ENCODE data around the gene RBP4.

RBP4 gene

DNA sequence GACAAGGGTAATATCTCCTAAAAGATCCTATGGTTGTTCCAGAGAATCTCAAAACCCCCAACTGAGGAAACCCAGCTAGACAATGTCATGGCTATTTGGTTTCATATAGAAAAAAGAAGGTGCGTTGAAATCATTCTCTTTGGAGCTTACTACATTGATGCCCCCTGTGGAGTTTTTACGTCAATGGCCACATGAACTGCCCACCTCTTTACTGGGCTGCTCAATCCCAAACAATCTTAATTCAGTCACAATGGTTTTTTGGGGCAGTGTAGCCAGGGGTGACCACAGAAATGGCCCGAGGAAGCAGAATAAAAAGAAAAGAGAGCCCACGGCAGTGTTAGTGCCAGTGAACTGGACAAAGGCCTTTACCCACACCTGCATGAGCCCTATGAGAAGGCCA, 7.8 kb downstream of the RBP4 start:
- Histone ChIP-seq H3K9me3 (ENCODE audit: severe bottlenecking) (no peaks in the 10 kb centered on the region), H3K4me3 (ENCODE audit: severe bottlenecking) (no peak overlapping the region), H3K4me1 (ENCODE audit: insufficient read depth, poor library complexity, severe bottlenecking) (no peaks in the 10 kb centered on the region), H3K36me3 (ENCODE audit: low read depth) (no peaks in the 10 kb centered on the region), H3K27ac (ENCODE audit: poor library complexity, severe bottlenecking) (no peak overlapping the region), H3K27me3 (ENCODE audit: insufficient read depth, poor library complexity, severe bottlenecking) (no peaks in the 10 kb centered on the region)
- TF ChIP-seq, protein P1, sequence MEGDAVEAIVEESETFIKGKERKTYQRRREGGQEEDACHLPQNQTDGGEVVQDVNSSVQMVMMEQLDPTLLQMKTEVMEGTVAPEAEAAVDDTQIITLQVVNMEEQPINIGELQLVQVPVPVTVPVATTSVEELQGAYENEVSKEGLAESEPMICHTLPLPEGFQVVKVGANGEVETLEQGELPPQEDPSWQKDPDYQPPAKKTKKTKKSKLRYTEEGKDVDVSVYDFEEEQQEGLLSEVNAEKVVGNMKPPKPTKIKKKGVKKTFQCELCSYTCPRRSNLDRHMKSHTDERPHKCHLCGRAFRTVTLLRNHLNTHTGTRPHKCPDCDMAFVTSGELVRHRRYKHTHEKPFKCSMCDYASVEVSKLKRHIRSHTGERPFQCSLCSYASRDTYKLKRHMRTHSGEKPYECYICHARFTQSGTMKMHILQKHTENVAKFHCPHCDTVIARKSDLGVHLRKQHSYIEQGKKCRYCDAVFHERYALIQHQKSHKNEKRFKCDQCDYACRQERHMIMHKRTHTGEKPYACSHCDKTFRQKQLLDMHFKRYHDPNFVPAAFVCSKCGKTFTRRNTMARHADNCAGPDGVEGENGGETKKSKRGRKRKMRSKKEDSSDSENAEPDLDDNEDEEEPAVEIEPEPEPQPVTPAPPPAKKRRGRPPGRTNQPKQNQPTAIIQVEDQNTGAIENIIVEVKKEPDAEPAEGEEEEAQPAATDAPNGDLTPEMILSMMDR (IDR thresholded peaks at IDR 0.05; ENCODE audit: poor library complexity, severe bottlenecking): no peak
- no peak for DNase-seq (ENCODE audit: low spot score)
- ATAC-seq (ENCODE audit: low read depth): no peak

- Histone ChIP-seq H3K36me3 (ENCODE audit: low read depth) (no peaks in the 10 kb centered on the region), H3K9me3 (ENCODE audit: severe bottlenecking) (no peaks in the 10 kb centered on the region), H3K27me3 (ENCODE audit: insufficient read depth, poor library complexity, severe bottlenecking) (no peaks in the 10 kb centered on the region), H3K4me3 (ENCODE audit: severe bottlenecking) (no peak overlapping the region), H3K27ac (ENCODE audit: poor library complexity, severe bottlenecking) (no peak overlapping the region), H3K4me1 (ENCODE audit: insufficient read depth, poor library complexity, severe bottlenecking) (no peaks in the 10 kb centered on the region)
- no peak for DNase-seq (ENCODE audit: low spot score)
- TF ChIP-seq, protein P1 (IDR thresholded peaks at IDR 0.05; ENCODE audit: poor library complexity, severe bottlenecking): no peak
- no peak for ATAC-seq (ENCODE audit: low read depth)
These were observed 9.8 kb downstream of the RBP4 start for GRCh38 chr10:93591065-93591808.

DNA sequence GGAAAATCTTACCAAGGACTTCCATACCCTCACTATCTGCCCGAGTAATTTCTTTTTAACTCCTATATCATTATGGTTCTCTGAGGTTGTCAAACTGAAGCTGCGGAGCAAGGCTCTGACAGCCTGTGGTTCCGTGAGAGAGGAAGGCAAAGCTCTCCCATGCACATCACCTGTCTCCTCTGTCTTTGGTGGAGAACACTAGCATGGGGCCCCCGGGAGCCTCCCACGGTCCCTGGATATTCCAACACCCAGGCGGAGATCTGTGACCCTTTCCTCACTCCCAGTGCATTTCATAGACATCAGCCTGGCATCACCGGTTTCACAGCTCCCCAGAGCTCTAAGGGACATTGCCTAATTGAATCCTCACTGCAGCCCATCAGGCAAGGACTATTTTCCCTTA, 10.4 kb downstream of the RBP4 start:
- TF ChIP-seq, protein P1 (IDR thresholded peaks at IDR 0.05; ENCODE audit: poor library complexity, severe bottlenecking): no peak
- Histone ChIP-seq H3K27me3 (ENCODE audit: insufficient read depth, poor library complexity, severe bottlenecking) (no peaks in the 10 kb centered on the region), H3K4me3 (ENCODE audit: severe bottlenecking) (no peak overlapping the region), H3K9me3 (ENCODE audit: severe bottlenecking) (no peaks in the 10 kb centered on the region), H3K4me1 (ENCODE audit: insufficient read depth, poor library complexity, severe bottlenecking) (no peaks in the 10 kb centered on the region), H3K27ac (ENCODE audit: poor library complexity, severe bottlenecking) (no peak overlapping the region), H3K36me3 (ENCODE audit: low read depth) (no peaks in the 10 kb centered on the region)
- ATAC-seq (ENCODE audit: low read depth) (no peak), DNase-seq (ENCODE audit: low spot score) (no peak)

DNA sequence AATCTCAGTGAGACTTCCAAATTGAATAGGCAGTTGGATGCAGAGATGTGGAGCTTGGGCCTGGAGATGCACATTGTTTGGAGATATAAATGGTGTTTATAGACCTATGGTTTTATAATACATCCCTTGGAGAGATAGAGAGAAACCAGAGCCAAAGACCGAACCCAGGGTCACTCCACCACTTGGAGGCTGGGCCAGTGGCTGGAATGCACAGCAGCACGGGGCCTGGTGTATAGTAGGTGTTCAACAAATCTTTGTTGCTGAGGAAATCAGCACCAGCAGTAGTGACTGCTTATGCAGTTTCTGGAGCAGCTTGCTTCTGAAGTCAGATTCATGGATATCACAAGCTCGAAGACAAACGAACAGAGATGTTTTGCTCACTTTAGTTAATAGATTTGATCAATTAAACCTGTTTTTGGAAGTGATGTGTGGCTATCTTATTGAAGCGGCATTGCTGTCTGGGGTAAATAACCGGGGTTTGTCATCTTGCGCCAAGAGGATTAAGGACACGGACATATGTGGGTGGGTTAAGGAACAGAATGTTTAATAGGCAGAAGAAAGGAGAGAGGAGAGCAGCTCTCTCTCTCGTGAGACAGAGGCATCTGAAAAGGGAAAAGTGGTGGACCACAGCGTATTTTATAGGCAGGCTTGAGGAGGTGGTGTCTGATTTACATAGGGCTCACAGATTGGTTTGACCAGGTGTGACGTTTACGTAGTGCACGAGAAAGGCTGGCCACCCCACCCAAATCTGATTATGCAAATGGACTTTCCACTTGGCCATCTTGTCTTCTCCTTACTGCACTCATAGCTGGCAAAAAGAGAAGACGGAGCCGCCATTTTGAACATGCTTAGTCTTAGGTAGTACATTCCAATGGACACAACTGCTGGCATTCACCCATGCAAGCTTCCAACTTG, 11.1 kb downstream of the RBP4 start:
- no peaks in the 10 kb centered on the region for H3K9me3 ChIP-seq (ENCODE audit: severe bottlenecking)
- H3K27ac ChIP-seq (ENCODE audit: poor library complexity, severe bottlenecking): no peak overlapping the region
- H3K36me3 ChIP-seq (ENCODE audit: low read depth): no peaks in the 10 kb centered on the region
- H3K4me3 ChIP-seq (ENCODE audit: severe bottlenecking): no peak overlapping the region
- TF ChIP-seq, protein P1 (IDR thresholded peaks at IDR 0.05; ENCODE audit: poor library complexity, severe bottlenecking): no peak
- DNase-seq (ENCODE audit: low spot score) (no peak), ATAC-seq (ENCODE audit: low read depth) (no peak)
- H3K27me3 ChIP-seq (ENCODE audit: insufficient read depth, poor library complexity, severe bottlenecking): no peaks in the 10 kb centered on the region
- H3K4me1 ChIP-seq (ENCODE audit: insufficient read depth, poor library complexity, severe bottlenecking): no peaks in the 10 kb centered on the region

Data from RWPE2 (cell line).